Left lung (tissue), 10 donors: ENCODE measurements around the gene UNG. TPM values are rescaled to one million over a fixed set of nuclear protein-coding genes. Genes with fewer than 3 reads are reported as not detected.

Experiments
- ATAC-seq: fragments of 200-7000 bp; cut with Tn5 transposase; one replicate; pipeline ENCODE4 v1.9.1; 2020; ENCODE audit warnings: moderate library complexity
- DNase-seq, 4 donors: peaks; one replicate each; pipeline ENCODE4 v3.0.0-alpha.2; 2013 to 2020
- H3K27ac ChIP-seq, 2 donors: fragments of 200-600 bp; sonication (generic) in 1 of 2; one replicate each; pipeline versions ENCODE4 v1.5.0 to v1.8.0; 2020 to 2021
- H3K27me3 ChIP-seq, 2 donors: fragments of 200-600 bp; sonication (generic) in 1 of 2; one replicate each; pipeline versions ENCODE4 v1.5.0 to v1.8.0; 2020 to 2021
- H3K36me3 ChIP-seq, 2 donors: fragments of 200-600 bp; sonication (generic) in 1 of 2; one replicate each; pipeline versions ENCODE4 v1.5.0 to v1.8.0; 2020 to 2021
- H3K4me1 ChIP-seq, 2 donors: fragments of 200-600 bp; one replicate each; pipeline ENCODE4 v1.8.0; 2021
- H3K4me3 ChIP-seq, 2 donors: fragments of 200-600 bp; sonication (generic) in 1 of 2; one replicate each; pipeline versions ENCODE4 v1.5.0 to v1.8.0; 2020 to 2021; ENCODE audit warnings: mild to moderate bottlenecking in 1 of 2
- H3K9me3 ChIP-seq, 2 donors: fragments of 200-600 bp; sonication (generic) in 1 of 2; one replicate each; pipeline versions ENCODE4 v1.5.0 to v1.8.0; 2020 to 2021
- intact Hi-C, 2 donors: fragments of 100-400 bp; cut with DNase I; formaldehyde crosslinking; loops; one replicate each; pipeline versions ENCODE4 v1.11.2 to v1.14.2; 2022
- polyA plus RNA-seq, 6 donors: library from polyadenylated mRNA; unstranded; fragments of 120-200 nt; gene quantifications; one replicate each; pipeline ENCODE4 v1.2.1, GENCODE V29; 2013; ENCODE audit not compliant: insufficient read length in 6 of 6
- total RNA-seq, 2 donors: library from RNA; stranded (reverse); fragmentation: NEBNext Ultra II Directional; extraction: Animal tissue kit (Norgen Biotek cat#: 25700); gene quantifications; one replicate each; pipeline ENCODE4 v1.2.1, GENCODE V29; 2021
- TF ChIP-seq, protein P1 (sequence below), 2 donors: fragments of 200-600 bp; sonication (generic) in 1 of 2; IDR thresholded peaks; one replicate each; pipeline versions ENCODE4 v1.5.0 to v1.8.0; 2021; ENCODE audit warnings: antibody characterized with exemption in 2 of 2
- donor health status: DM: no; HTN: yes; CAD: no.
- donor health status: DM: no; HTN: no; CAD: no.

The UNG gene
- total and polyA plus RNA-seq, 8 donors, result 22.4 to 55.7 (median 49.0) TPM

DNA sequence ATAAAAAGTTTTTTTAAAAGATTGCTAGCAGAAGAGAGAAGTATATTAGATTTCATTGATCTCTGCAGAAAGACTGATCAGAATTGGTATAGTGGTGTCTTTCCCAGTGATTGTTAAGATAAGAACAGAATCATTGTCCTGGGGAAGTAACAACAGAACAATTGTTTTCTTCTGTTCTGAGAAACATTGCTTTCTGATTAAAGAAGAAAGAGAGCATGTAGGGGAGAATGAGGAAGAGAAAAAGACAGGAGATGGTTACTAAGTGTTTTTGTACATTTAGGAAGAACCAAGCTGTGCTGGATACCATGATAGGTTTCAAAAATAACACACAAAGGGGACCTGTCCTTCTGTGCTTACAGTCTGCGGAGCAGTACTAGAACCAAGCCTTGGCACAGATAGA is 40.0 kb upstream of the UNG start:
- TF ChIP-seq, protein P1, sequence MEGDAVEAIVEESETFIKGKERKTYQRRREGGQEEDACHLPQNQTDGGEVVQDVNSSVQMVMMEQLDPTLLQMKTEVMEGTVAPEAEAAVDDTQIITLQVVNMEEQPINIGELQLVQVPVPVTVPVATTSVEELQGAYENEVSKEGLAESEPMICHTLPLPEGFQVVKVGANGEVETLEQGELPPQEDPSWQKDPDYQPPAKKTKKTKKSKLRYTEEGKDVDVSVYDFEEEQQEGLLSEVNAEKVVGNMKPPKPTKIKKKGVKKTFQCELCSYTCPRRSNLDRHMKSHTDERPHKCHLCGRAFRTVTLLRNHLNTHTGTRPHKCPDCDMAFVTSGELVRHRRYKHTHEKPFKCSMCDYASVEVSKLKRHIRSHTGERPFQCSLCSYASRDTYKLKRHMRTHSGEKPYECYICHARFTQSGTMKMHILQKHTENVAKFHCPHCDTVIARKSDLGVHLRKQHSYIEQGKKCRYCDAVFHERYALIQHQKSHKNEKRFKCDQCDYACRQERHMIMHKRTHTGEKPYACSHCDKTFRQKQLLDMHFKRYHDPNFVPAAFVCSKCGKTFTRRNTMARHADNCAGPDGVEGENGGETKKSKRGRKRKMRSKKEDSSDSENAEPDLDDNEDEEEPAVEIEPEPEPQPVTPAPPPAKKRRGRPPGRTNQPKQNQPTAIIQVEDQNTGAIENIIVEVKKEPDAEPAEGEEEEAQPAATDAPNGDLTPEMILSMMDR (IDR thresholded peaks at IDR 0.05), result no peak
- intact Hi-C loops, result no loop called here
- Histone ChIP-seq H3K36me3 (peaks cover 0 to 39% of the 10 kb centered on the region in 2 donors), H3K4me3 (no peak overlapping the region), H3K27me3 (no peaks in the 10 kb centered on the region), H3K9me3 (no peaks in the 10 kb centered on the region), H3K27ac (no peak overlapping the region), H3K4me1 (peaks cover 7 to 13% of the 10 kb centered on the region in 2 donors)
- DNase-seq, result no peak
- no peak for ATAC-seq

DNA sequence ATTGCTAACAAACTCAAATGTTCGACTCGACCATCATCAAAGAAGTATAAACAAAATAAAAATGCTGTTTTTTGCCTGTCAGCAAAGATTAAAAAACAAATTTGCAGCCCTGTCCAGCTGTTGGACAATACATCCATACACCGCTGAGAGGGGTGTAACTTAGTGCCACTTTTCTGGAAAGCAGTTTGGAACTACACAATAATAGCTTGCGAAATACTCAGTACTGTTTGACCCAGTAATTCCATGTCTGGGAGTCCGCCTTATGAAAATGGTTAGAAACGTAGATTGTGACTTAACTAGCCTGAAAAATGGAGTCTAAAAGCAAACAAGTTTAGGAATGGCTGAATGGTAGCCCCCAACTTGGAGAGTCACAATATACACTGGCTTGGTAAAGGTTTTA is 38.6 kb upstream of the UNG start:
- intact Hi-C loops, result no loop called here
- Histone ChIP-seq H3K27me3 (no peaks in the 10 kb centered on the region), H3K27ac (no peak overlapping the region), H3K4me1 (peaks cover under 1 to 6% of the 10 kb centered on the region in 2 donors), H3K4me3 (no peak overlapping the region), H3K36me3 (peaks cover 0 to 39% of the 10 kb centered on the region in 2 donors), H3K9me3 (no peaks in the 10 kb centered on the region)
- no peak for DNase-seq
- TF ChIP-seq, protein P1 (IDR thresholded peaks at IDR 0.05), result no peak
- ATAC-seq, result no peak

DNA sequence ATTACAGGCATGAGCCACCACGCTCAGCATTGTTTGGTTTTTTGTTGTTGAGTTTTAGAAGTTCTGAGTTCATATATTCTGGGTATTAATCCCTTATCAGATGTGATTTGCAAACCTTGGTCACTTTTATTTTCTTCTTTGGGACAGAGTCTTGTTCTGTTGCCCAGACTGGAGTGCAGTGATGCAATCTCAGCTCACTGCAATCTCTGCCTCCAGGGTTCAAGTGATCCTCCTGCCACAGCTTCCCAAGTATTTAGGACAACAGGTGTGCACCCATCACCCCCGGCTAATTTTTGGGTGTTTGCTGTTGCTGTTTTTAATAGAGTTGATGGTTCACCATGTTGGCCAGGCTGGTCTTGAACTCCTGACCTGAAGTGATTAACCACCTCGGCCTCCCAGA is 33.3 kb upstream of the UNG start:
- H3K27ac ChIP-seq, result no peak overlapping the region
- peaks cover 0 to 39% of the 10 kb centered on the region in 2 donors for H3K36me3 ChIP-seq
- ATAC-seq (no peak), DNase-seq (no peak)
- H3K27me3 ChIP-seq, result no peaks in the 10 kb centered on the region
- no peaks in the 10 kb centered on the region for H3K9me3 ChIP-seq
- TF ChIP-seq, protein P1 (IDR thresholded peaks at IDR 0.05), result no peak
- intact Hi-C loops, result no loop called here
- H3K4me3 ChIP-seq, result no peak overlapping the region
- H3K4me1 ChIP-seq, result no peaks in the 10 kb centered on the region

DNA sequence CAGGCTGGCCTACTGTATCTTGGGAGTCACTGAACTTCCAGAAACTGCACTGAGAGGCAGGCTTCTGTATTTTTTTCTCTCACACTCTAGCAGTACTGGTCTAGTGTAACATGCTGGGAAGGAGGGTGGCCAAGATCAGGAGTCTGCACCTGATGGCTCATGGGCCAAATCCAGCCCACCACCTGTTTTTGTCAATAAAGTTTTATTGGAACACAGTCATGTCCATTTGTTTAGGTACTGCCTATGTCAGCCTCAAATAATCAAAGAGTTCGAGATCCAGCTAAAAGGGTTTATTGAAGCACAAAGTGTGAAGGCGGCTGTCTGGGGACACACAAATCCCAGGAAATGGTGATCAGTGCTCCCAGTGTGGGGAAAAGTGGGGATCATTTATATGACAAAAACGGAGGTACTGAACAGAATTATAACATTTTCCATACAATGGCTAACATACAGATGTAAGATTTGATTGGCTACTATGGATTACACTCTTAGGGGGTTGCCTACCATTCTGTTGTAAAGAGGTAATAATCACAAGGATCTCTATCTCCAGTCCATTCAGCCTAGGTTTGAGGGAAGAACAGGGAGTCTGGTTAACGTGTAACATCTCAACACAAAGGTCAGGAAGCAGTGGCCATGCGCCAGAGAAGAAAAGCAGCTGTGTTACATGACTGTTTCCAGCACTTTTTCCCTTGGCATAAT is 32.1 kb upstream of the UNG start:
- no peaks in the 10 kb centered on the region for H3K4me1 ChIP-seq
- intact Hi-C loops, result no loop called here
- H3K27ac ChIP-seq, result no peak overlapping the region
- TF ChIP-seq, protein P1 (IDR thresholded peaks at IDR 0.05), result no peak
- no peak overlapping the region for H3K4me3 ChIP-seq
- DNase-seq (no peak), ATAC-seq (no peak)
- H3K27me3 ChIP-seq, result no peaks in the 10 kb centered on the region
- no peaks in the 10 kb centered on the region for H3K9me3 ChIP-seq
- H3K36me3 ChIP-seq, result peaks cover 0 to 43% of the 10 kb centered on the region in 2 donors

DNA sequence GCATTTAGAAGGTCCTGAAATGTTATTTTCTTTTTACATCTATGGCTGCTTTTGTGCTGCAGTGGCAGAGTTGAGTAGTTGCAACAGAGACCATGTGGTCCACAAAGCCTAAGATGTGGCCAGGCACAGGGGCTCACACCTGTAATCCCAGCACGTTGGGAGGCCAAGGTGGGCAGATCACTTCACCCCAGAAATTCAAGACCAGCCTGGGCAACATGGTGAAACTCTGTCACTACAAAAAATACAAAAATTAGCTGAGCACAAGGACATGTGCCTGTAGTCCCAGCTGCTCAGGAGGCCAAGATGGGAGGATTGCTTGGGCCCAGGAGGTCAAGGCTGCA is 31.6 kb upstream of the UNG start:
- no peak for DNase-seq
- TF ChIP-seq, protein P1 (IDR thresholded peaks at IDR 0.05), result no peak
- Histone ChIP-seq H3K27ac (no peak overlapping the region), H3K36me3 (peaks cover 0 to 45% of the 10 kb centered on the region in 2 donors), H3K4me1 (no peaks in the 10 kb centered on the region), H3K9me3 (no peaks in the 10 kb centered on the region), H3K4me3 (no peak overlapping the region), H3K27me3 (no peaks in the 10 kb centered on the region)
- intact Hi-C loops, result no loop called here
- ATAC-seq, result no peak
